GM23338 (cell line): Measurements from ENCODE around the gene CCBE1. TPM values are rescaled to one million over a fixed set of nuclear protein-coding genes. Genes with fewer than 3 reads are reported as not detected.

Experiments
- ATAC-seq: fragments of 200-7000 bp; cut with Tn5 transposase; 3 replicates; pipeline ENCODE4 v1.9.1; 2020
- DNase-seq: peaks from one replicate; pipeline ENCODE4 v3.0.0-alpha.2; 2015; ENCODE audit warnings: low spot score
- H2AFZ ChIP-seq: fragments of 200-600 bp; sonication (generic); 2 replicates; pipeline ENCODE4 v1.8.0; 2016; ENCODE audit warnings: antibody characterized with exemption, mild to moderate bottlenecking, moderate library complexity
- H3F3A ChIP-seq: fragments of 200-600 bp; sonication (generic); replicated peaks from 2 replicates; pipeline ENCODE4 v1.8.0; 2017; ENCODE audit warnings: antibody characterized with exemption, mixed run types, low read depth
- H3K27ac ChIP-seq: fragments of 200-600 bp; sonication (generic); 2 replicates; pipeline ENCODE4 v1.6.1; 2016; ENCODE audit warnings: low read depth
- H3K27me3 ChIP-seq: fragments of 200-600 bp; sonication (generic); 2 replicates; pipeline ENCODE4 v1.8.0; 2016; ENCODE audit warnings: mild to moderate bottlenecking, mixed run types, moderate library complexity; ENCODE audit not compliant: insufficient read depth
- H3K36me3 ChIP-seq: fragments of 200-600 bp; sonication (generic); 2 replicates; pipeline ENCODE4 v1.8.0; 2016; ENCODE audit warnings: mild to moderate bottlenecking; ENCODE audit not compliant: insufficient read depth
- H3K4me1 ChIP-seq: fragments of 200-600 bp; sonication (generic); 2 replicates; pipeline ENCODE4 v1.8.0; 2016; ENCODE audit warnings: mild to moderate bottlenecking, moderate library complexity; ENCODE audit not compliant: insufficient read depth
- H3K4me2 ChIP-seq: fragments of 200-600 bp; sonication (generic); 2 replicates; pipeline ENCODE4 v1.7.1; 2017; ENCODE audit warnings: mixed run types
- H3K4me3 ChIP-seq: fragments of 200-600 bp; sonication (generic); 2 replicates; pipeline ENCODE4 v1.6.1; 2016; ENCODE audit warnings: mixed run types
- H3K79me2 ChIP-seq: fragments of 200-600 bp; sonication (generic); replicated peaks from 2 replicates; pipeline ENCODE4 v1.8.0; 2017; ENCODE audit warnings: mild to moderate bottlenecking; ENCODE audit not compliant: insufficient read depth
- H3K9me2 ChIP-seq: fragments of 200-600 bp; sonication (generic); 2 replicates; pipeline ENCODE4 v1.8.0; 2017; ENCODE audit not compliant: insufficient read depth
- H4K20me1 ChIP-seq: fragments of 200-600 bp; sonication (generic); replicated peaks from 2 replicates; pipeline ENCODE4 v1.8.0; 2017; ENCODE audit warnings: mild to moderate bottlenecking; ENCODE audit not compliant: insufficient read depth
- H3K27ac Mint-ChIP-seq: 2 replicates; pipeline ENCODE4 v1.8.0; 2020; ENCODE audit warnings: inconsistent platforms, mild to moderate bottlenecking, moderate library complexity, mixed read lengths
- H3K27me3 Mint-ChIP-seq: 3 replicates; pipeline ENCODE4 v1.8.0; 2022; ENCODE audit warnings: low read depth, mild to moderate bottlenecking, moderate library complexity, mixed read lengths, inconsistent platforms; ENCODE audit not compliant: insufficient read depth, poor library complexity
- H3K36me3 Mint-ChIP-seq: 3 replicates; pipeline ENCODE4 v1.8.0; 2021; ENCODE audit warnings: low read depth, mild to moderate bottlenecking, inconsistent platforms, moderate library complexity, mixed read lengths
- H3K4me1 Mint-ChIP-seq: 3 replicates; pipeline ENCODE4 v1.8.0; 2020; ENCODE audit warnings: mild to moderate bottlenecking, inconsistent platforms, mixed read lengths
- H3K4me3 Mint-ChIP-seq: 3 replicates; pipeline ENCODE4 v1.8.0; 2021; ENCODE audit warnings: moderate library complexity, mild to moderate bottlenecking, inconsistent platforms, mixed read lengths
- H3K9me3 Mint-ChIP-seq: 3 replicates; pipeline ENCODE4 v1.8.0; 2020; ENCODE audit warnings: moderate library complexity, mild to moderate bottlenecking, inconsistent platforms, mixed read lengths
- CREB1 ChIP-seq: fragments of 250-450 bp; sonication (Bioruptor Pico); IDR thresholded peaks from 2 replicates; pipeline ENCODE4 v1.5.0; 2020; ENCODE audit warnings: low read depth, mild to moderate bottlenecking, moderate library complexity
- JUNB ChIP-seq: IDR thresholded peaks from one replicate; pipeline ENCODE4 v1.6.1; 2016; ENCODE audit warnings: antibody characterized with exemption; ENCODE audit not compliant: unreplicated experiment
- NANOG ChIP-seq: IDR thresholded peaks from 2 replicates; pipeline ENCODE4 v1.6.1; 2016; ENCODE audit warnings: antibody characterized with exemption, borderline replicate concordance
- ZNF114 ChIP-seq: fragments of 250-450 bp; sonication (Bioruptor Pico); IDR thresholded peaks from 2 replicates; pipeline ENCODE4 v1.5.0; 2020; ENCODE audit warnings: mild to moderate bottlenecking, moderate library complexity
- ZNF331 ChIP-seq: fragments of 250-450 bp; sonication (Bioruptor Pico); IDR thresholded peaks from 2 replicates; pipeline ENCODE4 v1.5.0; 2020; ENCODE audit warnings: low read depth, mild to moderate bottlenecking, moderate library complexity
- polyA plus RNA-seq: library from polyadenylated mRNA; unstranded; fragments of >200 nt; fragmentation: Nextera tagmentation; extraction: Ambion mirVana; gene quantifications from 2 replicates; pipeline ENCODE4 v1.2.1, GENCODE V29; 2016
- total RNA-seq: library from RNA; depleted of rRNA; stranded (reverse); fragments of >200 nt; shearing (Covaris generic); gene quantifications from 2 replicates; pipeline ENCODE4 v1.2.3, GENCODE V29; 2014
- TF ChIP-seq, protein P1 (sequence below): IDR thresholded peaks from 2 replicates; pipeline ENCODE4 v1.6.1; 2016; ENCODE audit warnings: antibody characterized with exemption
- TF ChIP-seq, protein P2 (sequence below): fragments of 250-450 bp; sonication (Bioruptor Pico); IDR thresholded peaks from 2 replicates; pipeline ENCODE4 v1.5.0; 2020; ENCODE audit warnings: mild to moderate bottlenecking, moderate library complexity
- TF ChIP-seq, protein P3 (sequence below), 2 experiments: fragments of 200-600 bp in 1 of 2; sonication (generic) in 1 of 2; conservative IDR thresholded peaks; 2 replicates each; pipeline versions ENCODE4 v1.5.1 to v1.6.1; 2016 to 2017; ENCODE audit warnings: antibody characterized with exemption in 2 of 2, low read depth in 2 of 2, mild to moderate bottlenecking in 2 of 2, moderate library complexity in 1 of 2

Gene CCBE1
- total and polyA plus RNA-seq, 2 experiments from 2014 or later, result 2.1 to 2.6 TPM

DNA sequence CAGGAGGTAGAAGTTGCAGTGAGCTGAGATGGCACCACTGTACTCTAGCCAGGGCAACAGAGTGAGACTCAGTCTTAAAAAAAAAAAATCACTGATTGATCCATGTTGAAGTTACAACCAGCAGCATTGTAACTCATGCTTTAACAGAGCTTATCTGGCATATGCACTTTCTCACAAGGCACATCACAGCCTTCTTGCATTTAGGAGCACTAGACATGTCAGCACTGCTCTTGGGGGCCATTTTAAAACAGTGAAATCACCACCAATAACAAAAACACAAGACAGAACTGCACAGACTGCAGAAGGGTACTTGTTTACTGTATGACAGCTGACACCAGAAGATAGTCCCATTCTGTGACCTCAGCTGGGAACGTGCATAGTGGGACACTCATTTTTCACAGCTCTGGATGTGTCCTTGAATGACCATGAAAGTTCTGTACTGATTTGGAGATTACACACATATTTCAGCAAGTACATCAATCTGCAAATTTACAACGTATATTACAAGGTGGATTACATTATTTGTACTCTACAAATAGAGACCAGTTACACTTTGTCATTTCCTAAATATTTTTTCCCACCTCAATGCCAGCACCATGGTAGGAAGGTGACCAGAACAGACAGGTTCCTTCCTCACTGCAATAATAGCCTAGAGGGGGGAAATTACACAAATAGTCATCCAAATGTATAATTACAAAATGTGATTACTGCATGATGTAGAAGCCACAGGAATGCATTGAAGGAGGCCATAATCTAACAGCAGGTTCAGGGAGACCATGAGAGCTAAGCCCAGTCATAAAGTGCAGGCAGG, 35.1 kb downstream of the CCBE1 start:
- no peak for DNase-seq
- no peaks in the 10 kb centered on the region for H3K36me3 Mint-ChIP-seq
- no peak overlapping the region for H3K4me3 ChIP-seq
- H3K4me2 ChIP-seq, result no peak overlapping the region
- H3K79me2 ChIP-seq, result no peaks in the 10 kb centered on the region
- H2AFZ ChIP-seq, result no peak overlapping the region
- H4K20me1 ChIP-seq, result no peaks in the 10 kb centered on the region
- H3K9me3 Mint-ChIP-seq, result no peaks in the 10 kb centered on the region
- no peaks in the 10 kb centered on the region for H3K4me1 ChIP-seq
- no peaks in the 10 kb centered on the region for H3K27me3 ChIP-seq
- TF ChIP-seq, protein P1, sequence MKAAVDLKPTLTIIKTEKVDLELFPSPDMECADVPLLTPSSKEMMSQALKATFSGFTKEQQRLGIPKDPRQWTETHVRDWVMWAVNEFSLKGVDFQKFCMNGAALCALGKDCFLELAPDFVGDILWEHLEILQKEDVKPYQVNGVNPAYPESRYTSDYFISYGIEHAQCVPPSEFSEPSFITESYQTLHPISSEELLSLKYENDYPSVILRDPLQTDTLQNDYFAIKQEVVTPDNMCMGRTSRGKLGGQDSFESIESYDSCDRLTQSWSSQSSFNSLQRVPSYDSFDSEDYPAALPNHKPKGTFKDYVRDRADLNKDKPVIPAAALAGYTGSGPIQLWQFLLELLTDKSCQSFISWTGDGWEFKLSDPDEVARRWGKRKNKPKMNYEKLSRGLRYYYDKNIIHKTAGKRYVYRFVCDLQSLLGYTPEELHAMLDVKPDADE, result no peak
- no peak for ATAC-seq
- H3K4me1 Mint-ChIP-seq, result peaks cover 8% of the 10 kb centered on the region
- H3K27me3 Mint-ChIP-seq, result no peaks in the 10 kb centered on the region
- H3K27ac Mint-ChIP-seq, result no peak overlapping the region
- H3K27ac ChIP-seq, result no peak overlapping the region
- H3K9me2 ChIP-seq, result no peaks in the 10 kb centered on the region
- H3F3A ChIP-seq, result no peaks in the 10 kb centered on the region
- no peak overlapping the region for H3K4me3 Mint-ChIP-seq
- no peaks in the 10 kb centered on the region for H3K36me3 ChIP-seq

DNA sequence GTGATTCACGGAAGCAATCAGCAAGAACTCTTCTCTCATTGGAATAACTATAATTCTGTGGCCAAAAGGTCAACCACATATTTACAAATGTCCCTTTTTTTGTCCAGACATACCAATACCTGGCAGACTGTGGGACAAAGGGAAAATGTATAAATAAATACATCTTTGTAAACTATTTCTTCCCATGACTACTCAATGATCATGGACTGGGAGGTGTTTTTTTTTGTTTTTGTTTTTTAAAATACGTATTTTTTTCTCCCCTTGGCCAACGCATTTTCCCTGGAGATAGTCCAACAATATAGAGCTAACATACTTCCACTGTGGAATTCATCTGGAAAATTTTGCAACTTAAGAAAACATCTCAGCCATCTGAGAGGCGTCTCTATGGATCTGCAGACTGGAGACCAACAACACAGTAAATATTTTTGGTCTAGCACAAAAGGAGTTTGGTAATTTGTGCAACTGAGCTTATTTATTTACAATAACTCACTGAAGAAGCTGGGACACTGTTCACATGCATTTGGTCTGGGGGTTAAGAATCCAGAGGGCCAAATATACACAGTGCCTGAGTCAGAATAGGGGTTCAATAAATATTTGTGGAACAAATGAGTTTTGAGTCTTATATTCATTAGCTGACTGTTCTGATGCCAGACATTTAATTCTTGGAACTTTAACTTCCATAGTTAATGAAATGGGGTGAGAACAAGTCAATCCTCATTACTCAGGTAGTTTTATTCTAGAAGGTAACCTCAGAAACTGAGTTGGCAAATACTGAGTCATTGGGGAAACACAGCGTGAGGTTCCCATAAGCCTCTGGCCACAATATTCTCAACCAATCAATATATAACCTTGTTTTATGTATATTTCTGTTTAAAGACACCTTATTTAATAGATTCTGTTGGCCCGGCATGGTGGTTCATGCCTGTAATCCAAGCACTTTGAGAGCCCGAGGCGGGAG, 36.2 kb downstream of the CCBE1 start:
- Histone ChIP-seq H3K27me3 (no peaks in the 10 kb centered on the region), H4K20me1 (no peaks in the 10 kb centered on the region), H3F3A (no peaks in the 10 kb centered on the region), H3K36me3 (no peaks in the 10 kb centered on the region), H3K79me2 (no peaks in the 10 kb centered on the region), H3K9me2 (no peaks in the 10 kb centered on the region), H3K27ac (no peak overlapping the region), H3K4me2 (no peak overlapping the region), H2AFZ (no peak overlapping the region), H3K4me1 (no peaks in the 10 kb centered on the region), H3K4me3 (no peak overlapping the region)
- Mint-ChIP-seq H3K36me3 (no peaks in the 10 kb centered on the region), H3K27ac (no peak overlapping the region), H3K27me3 (no peaks in the 10 kb centered on the region), H3K4me3 (no peak overlapping the region), H3K9me3 (no peaks in the 10 kb centered on the region), H3K4me1 (peaks cover 8% of the 10 kb centered on the region)
- no peak for ATAC-seq
- DNase-seq, result no peak
- TF ChIP-seq, protein P2, sequence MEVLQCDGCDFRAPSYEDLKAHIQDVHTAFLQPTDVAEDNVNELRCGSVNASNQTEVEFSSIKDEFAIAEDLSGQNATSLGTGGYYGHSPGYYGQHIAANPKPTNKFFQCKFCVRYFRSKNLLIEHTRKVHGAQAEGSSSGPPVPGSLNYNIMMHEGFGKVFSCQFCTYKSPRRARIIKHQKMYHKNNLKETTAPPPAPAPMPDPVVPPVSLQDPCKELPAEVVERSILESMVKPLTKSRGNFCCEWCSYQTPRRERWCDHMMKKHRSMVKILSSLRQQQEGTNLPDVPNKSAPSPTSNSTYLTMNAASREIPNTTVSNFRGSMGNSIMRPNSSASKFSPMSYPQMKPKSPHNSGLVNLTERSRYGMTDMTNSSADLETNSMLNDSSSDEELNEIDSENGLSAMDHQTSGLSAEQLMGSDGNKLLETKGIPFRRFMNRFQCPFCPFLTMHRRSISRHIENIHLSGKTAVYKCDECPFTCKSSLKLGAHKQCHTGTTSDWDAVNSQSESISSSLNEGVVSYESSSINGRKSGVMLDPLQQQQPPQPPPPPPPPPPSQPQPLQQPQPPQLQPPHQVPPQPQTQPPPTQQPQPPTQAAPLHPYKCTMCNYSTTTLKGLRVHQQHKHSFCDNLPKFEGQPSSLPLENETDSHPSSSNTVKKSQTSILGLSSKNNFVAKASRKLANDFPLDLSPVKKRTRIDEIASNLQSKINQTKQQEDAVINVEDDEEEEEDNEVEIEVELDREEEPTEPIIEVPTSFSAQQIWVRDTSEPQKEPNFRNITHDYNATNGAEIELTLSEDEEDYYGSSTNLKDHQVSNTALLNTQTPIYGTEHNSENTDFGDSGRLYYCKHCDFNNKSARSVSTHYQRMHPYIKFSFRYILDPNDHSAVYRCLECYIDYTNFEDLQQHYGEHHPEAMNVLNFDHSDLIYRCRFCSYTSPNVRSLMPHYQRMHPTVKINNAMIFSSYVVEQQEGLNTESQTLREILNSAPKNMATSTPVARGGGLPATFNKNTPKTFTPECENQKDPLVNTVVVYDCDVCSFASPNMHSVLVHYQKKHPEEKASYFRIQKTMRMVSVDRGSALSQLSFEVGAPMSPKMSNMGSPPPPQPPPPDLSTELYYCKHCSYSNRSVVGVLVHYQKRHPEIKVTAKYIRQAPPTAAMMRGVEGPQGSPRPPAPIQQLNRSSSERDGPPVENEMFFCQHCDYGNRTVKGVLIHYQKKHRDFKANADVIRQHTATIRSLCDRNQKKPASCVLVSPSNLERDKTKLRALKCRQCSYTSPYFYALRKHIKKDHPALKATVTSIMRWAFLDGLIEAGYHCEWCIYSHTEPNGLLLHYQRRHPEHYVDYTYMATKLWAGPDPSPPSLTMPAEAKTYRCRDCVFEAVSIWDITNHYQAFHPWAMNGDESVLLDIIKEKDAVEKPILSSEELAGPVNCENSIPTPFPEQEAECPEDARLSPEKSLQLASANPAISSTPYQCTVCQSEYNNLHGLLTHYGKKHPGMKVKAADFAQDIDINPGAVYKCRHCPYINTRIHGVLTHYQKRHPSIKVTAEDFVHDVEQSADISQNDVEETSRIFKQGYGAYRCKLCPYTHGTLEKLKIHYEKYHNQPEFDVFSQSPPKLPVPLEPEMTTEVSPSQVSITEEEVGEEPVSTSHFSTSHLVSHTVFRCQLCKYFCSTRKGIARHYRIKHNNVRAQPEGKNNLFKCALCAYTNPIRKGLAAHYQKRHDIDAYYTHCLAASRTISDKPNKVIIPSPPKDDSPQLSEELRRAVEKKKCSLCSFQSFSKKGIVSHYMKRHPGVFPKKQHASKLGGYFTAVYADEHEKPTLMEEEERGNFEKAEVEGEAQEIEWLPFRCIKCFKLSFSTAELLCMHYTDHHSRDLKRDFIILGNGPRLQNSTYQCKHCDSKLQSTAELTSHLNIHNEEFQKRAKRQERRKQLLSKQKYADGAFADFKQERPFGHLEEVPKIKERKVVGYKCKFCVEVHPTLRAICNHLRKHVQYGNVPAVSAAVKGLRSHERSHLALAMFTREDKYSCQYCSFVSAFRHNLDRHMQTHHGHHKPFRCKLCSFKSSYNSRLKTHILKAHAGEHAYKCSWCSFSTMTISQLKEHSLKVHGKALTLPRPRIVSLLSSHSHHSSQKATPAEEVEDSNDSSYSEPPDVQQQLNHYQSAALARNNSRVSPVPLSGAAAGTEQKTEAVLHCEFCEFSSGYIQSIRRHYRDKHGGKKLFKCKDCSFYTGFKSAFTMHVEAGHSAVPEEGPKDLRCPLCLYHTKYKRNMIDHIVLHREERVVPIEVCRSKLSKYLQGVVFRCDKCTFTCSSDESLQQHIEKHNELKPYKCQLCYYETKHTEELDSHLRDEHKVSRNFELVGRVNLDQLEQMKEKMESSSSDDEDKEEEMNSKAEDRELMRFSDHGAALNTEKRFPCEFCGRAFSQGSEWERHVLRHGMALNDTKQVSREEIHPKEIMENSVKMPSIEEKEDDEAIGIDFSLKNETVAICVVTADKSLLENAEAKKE (CRISPR knock-in tag), result no peak
- TF ChIP-seq NANOG (no peak), JUNB (no peak), ZNF331 (no peak), CREB1 (CRISPR knock-in tag) (no peak), ZNF114 (CRISPR knock-in tag) (no peak)
- TF ChIP-seq, protein P3, sequence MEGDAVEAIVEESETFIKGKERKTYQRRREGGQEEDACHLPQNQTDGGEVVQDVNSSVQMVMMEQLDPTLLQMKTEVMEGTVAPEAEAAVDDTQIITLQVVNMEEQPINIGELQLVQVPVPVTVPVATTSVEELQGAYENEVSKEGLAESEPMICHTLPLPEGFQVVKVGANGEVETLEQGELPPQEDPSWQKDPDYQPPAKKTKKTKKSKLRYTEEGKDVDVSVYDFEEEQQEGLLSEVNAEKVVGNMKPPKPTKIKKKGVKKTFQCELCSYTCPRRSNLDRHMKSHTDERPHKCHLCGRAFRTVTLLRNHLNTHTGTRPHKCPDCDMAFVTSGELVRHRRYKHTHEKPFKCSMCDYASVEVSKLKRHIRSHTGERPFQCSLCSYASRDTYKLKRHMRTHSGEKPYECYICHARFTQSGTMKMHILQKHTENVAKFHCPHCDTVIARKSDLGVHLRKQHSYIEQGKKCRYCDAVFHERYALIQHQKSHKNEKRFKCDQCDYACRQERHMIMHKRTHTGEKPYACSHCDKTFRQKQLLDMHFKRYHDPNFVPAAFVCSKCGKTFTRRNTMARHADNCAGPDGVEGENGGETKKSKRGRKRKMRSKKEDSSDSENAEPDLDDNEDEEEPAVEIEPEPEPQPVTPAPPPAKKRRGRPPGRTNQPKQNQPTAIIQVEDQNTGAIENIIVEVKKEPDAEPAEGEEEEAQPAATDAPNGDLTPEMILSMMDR (conservative IDR thresholded peaks at IDR 0.05; ENCODE audit: low read depth in 2 of 2), result no peak
- TF ChIP-seq, protein P1, result no peak
